Measurements from ENCODE around the gene MRPS27. TPM values are rescaled to one million over a fixed set of nuclear protein-coding genes. Genes with fewer than 3 reads are reported as not detected.

The MRPS27 gene
- total RNA-seq, 2 donors from 2014 or later, result 40.1 to 59.0 TPM

GRCh38 chr5:72269411-72269780 lies 50.6 kb downstream of the MRPS27 start:
- peak overlapping the region in 1 of 2 donors; percentile 38 for H3K27ac ChIP-seq
- TF ChIP-seq CTCF (IDR thresholded peaks at IDR 0.05), result no peak
- peaks cover 0 to 15% of the 10 kb centered on the region in 2 donors for H3K4me1 ChIP-seq
- no peak overlapping the region for H3K4me3 ChIP-seq
- H3K9me3 ChIP-seq, result no peaks in the 10 kb centered on the region
- no peak for DNase-seq (ENCODE audit: low spot score)
- no peaks in the 10 kb centered on the region for H3K27me3 ChIP-seq
- no peaks in the 10 kb centered on the region for H3K36me3 ChIP-seq

GRCh38 chr5:72268753-72269410 lies 51.2 kb downstream of the MRPS27 start:
- no peak for DNase-seq (ENCODE audit: low spot score)
- no peaks in the 10 kb centered on the region for H3K27me3 ChIP-seq
- peak; percentile 65 to 68 for TF ChIP-seq CTCF (IDR thresholded peaks at IDR 0.05)
- H3K36me3 ChIP-seq, result no peaks in the 10 kb centered on the region
- no peaks in the 10 kb centered on the region for H3K9me3 ChIP-seq
- no peak overlapping the region for H3K4me3 ChIP-seq
- H3K4me1 ChIP-seq, result peaks cover 0 to 15% of the 10 kb centered on the region in 2 donors
- H3K27ac ChIP-seq, result peak overlapping the region in 1 of 2 donors; percentile 38

- Histone ChIP-seq H3K36me3 (no peaks in the 10 kb centered on the region), H3K9me3 (no peaks in the 10 kb centered on the region), H3K4me3 (no peak overlapping the region), H3K27ac (peak overlapping the region in 1 of 2 donors; percentile 38), H3K27me3 (no peaks in the 10 kb centered on the region), H3K4me1 (peaks cover 0 to 15% of the 10 kb centered on the region in 2 donors)
- no peak for TF ChIP-seq CTCF (IDR thresholded peaks at IDR 0.05)
- DNase-seq (ENCODE audit: low spot score), result no peak
Measured at GRCh38 chr5:72268260-72268659, 51.8 kb downstream of the MRPS27 start.

GRCh38 chr5:72267685-72268084 lies 52.4 kb downstream of the MRPS27 start:
- Histone ChIP-seq H3K36me3 (no peaks in the 10 kb centered on the region), H3K4me1 (peaks cover 0 to 15% of the 10 kb centered on the region in 2 donors), H3K27ac (peak overlapping the region in 1 of 2 donors; percentile 38), H3K27me3 (no peaks in the 10 kb centered on the region), H3K4me3 (no peak overlapping the region), H3K9me3 (no peaks in the 10 kb centered on the region)
- DNase-seq (ENCODE audit: low spot score), result no peak
- TF ChIP-seq CTCF (IDR thresholded peaks at IDR 0.05), result no peak

GRCh38 chr5:72266862-72267261 lies 53.2 kb downstream of the MRPS27 start:
- H3K27ac ChIP-seq, result peak overlapping the region in 1 of 2 donors; percentile 42
- no peaks in the 10 kb centered on the region for H3K36me3 ChIP-seq
- H3K9me3 ChIP-seq, result no peaks in the 10 kb centered on the region
- peaks cover 0 to 15% of the 10 kb centered on the region in 2 donors for H3K4me1 ChIP-seq
- DNase-seq (ENCODE audit: low spot score), result no peak
- H3K4me3 ChIP-seq, result no peak overlapping the region
- TF ChIP-seq CTCF (IDR thresholded peaks at IDR 0.05), result no peak
- no peaks in the 10 kb centered on the region for H3K27me3 ChIP-seq

Measured in right atrium auricular region (tissue), 2 donors.